LNCAP (cell line): ENCODE data around the gene CDH11.

Source experiments
- TF ChIP-seq, protein P1 (sequence below): fragments of 450-650 bp; IDR thresholded peaks from 2 replicates; pipeline ENCODE4 v1.5.1; 2017; ENCODE audit warnings: mild to moderate bottlenecking

CDH11 gene

DNA sequence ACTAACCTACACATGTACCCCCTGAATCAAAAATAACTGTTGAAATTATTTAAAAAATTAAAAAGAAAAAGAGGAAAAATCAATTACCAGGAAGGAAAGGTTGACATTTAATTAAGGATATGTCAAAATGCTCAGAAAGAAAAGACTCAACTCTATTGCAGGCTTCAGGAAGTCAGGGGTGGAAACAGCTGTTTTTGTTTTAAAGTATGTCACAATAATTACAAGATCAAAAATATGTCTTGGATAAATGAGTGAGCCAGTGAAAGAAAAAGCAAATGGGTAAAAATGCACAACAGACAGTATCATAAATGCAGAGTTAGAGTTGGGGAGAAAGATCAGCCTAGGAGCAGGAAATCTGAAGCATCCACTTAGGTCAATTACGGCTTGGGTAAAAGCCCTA, 146.0 kb downstream of the CDH11 start:
- TF ChIP-seq, protein P1, sequence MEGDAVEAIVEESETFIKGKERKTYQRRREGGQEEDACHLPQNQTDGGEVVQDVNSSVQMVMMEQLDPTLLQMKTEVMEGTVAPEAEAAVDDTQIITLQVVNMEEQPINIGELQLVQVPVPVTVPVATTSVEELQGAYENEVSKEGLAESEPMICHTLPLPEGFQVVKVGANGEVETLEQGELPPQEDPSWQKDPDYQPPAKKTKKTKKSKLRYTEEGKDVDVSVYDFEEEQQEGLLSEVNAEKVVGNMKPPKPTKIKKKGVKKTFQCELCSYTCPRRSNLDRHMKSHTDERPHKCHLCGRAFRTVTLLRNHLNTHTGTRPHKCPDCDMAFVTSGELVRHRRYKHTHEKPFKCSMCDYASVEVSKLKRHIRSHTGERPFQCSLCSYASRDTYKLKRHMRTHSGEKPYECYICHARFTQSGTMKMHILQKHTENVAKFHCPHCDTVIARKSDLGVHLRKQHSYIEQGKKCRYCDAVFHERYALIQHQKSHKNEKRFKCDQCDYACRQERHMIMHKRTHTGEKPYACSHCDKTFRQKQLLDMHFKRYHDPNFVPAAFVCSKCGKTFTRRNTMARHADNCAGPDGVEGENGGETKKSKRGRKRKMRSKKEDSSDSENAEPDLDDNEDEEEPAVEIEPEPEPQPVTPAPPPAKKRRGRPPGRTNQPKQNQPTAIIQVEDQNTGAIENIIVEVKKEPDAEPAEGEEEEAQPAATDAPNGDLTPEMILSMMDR: no peak

- TF ChIP-seq, protein P1: no peak
These were observed 147.5 kb downstream of the CDH11 start for GRCh38 chr16:64974381-64974780.

GRCh38 chr16:64973171-64973570, 148.7 kb downstream of the CDH11 start:
- TF ChIP-seq, protein P1: no peak

- TF ChIP-seq, protein P1: no peak
These were observed 150.7 kb downstream of the CDH11 start for GRCh38 chr16:64971171-64971570.

GRCh38 chr16:64969221-64969620, 152.6 kb downstream of the CDH11 start:
- TF ChIP-seq, protein P1: no peak

DNA sequence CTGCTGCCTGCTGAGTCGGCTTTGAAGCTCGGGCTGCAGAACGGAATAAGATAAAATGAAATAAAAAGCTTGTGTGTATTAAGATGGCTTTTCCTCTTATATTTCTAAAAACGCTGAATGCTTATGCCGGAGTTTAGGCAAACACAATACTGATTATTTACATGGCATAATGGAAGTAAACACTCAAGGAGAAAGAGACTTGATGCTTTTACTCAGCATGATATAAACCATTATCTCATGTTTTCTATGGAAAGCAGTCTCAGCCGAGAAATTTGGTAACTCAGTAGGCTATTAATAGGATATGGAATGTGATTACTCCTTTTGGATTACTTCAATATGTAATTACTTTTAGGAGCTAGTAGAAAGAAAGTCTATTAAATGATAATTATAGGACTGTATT, 153.3 kb downstream of the CDH11 start:
- TF ChIP-seq, protein P1: no peak

GRCh38 chr16:64964126-64964540, 157.7 kb downstream of the CDH11 start:
- TF ChIP-seq, protein P1: no peak

DNA sequence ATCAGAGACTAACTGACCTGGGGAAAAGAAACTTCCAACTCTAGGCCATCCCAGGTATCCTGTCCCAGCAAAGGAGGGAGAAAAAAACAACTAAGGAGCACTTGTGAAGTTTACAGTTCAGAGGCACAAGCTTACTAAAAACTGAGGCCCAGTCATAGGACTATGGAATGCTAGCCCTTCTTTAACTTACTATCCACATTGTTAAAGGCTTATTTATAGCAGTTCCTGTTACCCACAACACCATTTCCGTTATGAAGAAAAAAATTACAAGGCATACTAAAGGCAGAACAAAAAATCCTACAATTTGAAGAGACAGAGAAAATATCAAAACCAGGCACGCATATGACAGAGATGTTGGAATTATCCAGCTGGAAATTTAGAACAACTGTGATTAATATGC, 159.1 kb downstream of the CDH11 start:
- TF ChIP-seq, protein P1: no peak
